G401.6 (cell line): ENCODE measurements around the gene PSENEN.
A peak's percentile ranks its signal among the peaks of the same experiment; 100 is the strongest.
"Not testable (repeated sequence)": the region's sequence is repeated elsewhere in the genome, so short reads cannot be mapped to it uniquely, and the experiment has no call there.

Source experiments
- FAIRE-seq: peaks from 2 replicates; lab custom pipeline; 2012; peaks lifted over from hg19 to GRCh38; lab: Jason Lieb, UNC

The PSENEN gene

GRCh38 chr19:35751839-35752745 is 6.6 kb downstream of the PSENEN start:
- FAIRE-seq = no peak

DNA sequence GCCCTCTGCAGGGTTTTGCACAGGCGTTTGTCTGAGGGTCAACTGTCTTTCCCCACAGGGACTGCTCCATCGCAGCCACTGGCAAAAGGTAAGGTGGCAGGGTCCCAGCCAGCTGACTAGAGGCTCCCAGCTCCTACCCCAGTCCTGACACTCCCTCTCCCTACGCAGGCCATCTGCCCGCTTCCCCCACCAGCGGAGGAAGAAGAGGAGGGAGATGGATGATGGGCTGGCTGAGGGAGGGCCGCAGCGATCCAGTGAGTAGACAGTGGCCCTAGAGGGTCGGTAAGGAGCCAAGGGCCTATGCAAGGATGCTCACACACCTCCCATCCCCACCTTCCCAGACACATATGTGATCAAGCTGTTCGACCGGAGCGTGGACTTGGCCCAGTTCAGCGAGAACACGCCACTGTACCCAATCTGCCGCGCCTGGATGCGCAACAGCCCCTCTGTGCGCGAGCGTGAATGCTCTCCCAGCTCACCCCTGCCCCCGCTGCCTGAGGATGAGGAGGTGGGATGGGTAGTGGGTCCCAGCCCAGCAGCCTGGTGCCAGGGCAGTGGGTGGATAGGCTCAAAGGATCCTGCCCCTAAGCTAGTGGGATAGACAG is 7.4 kb downstream of the PSENEN start:
- FAIRE-seq = no peak

GRCh38 chr19:35753634-35754369 is 8.4 kb downstream of the PSENEN start:
- no peak for FAIRE-seq

GRCh38 chr19:35754370-35755130 is 9.1 kb downstream of the PSENEN start:
- FAIRE-seq = no peak

GRCh38 chr19:35755131-35755549 is 9.7 kb downstream of the PSENEN start:
- no peak for FAIRE-seq

- FAIRE-seq = no peak
Measured at GRCh38 chr19:35755550-35756376, 10.3 kb downstream of the PSENEN start.

GRCh38 chr19:35756377-35757230 is 11.2 kb downstream of the PSENEN start, which contains the start of gene HSPB6:
Gene HSPB6, minus strand, starts transcription at chr19:35757029. Its CDS starts 21 bp downstream, at chr19:35757008.
- FAIRE-seq = no peak

- FAIRE-seq = peak; percentile 15
Measured at GRCh38 chr19:35757231-35757748, 11.8 kb downstream of the PSENEN start.

DNA sequence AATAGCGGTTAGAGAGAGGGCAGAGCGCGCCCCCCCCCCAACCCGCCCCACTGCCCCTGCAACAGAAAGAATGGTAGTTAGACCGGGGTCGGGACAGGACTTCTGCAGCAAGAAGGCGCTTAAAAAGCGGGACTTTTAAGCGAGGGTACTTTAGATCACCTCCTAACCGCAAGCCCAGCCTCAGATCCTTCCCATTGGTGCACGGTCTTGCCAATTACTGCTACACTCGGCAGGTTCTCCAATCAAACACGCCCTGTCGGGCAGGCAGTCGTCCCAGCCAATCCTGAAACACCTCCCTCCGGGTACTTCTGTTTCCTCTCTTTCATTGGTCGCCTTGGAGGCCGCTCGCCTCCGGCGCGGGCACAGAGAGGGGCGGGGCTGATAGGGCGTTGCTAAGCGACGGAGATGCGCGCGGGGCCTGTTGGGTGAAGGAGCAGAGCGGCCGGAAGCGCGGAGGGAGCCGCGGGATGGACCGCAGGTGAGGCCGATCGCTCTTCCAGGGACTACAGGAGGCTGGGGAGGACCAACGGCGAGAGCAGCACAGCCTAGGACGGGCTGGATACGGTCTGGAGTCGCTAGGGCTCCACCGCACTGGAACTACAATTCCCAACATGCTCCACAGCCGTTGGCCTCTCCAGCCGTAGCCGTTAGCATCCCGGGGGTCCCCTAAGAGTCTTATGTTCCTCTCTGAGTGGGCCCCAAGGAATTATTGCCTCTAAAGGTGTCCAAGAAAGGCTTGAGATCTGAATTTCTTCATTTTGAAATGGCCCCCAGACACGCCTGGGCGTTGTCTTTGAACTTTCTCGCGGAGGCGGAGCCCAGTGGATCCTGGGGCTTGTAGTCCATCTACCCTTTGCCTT is 12.5 kb downstream of the PSENEN start, which contains the start of gene PROSER3:
TSS of gene PROSER3 (plus strand) at position 428 of the 860 bp plus-strand sequence. CDS start at position 468, 40 bp downstream.
- FAIRE-seq = peak; percentile 99

- no peak for FAIRE-seq
Measured at GRCh38 chr19:35759697-35760096, 14.2 kb downstream of the PSENEN start.

GRCh38 chr19:35760711-35761349 is 15.4 kb downstream of the PSENEN start:
- no peak for FAIRE-seq

DNA sequence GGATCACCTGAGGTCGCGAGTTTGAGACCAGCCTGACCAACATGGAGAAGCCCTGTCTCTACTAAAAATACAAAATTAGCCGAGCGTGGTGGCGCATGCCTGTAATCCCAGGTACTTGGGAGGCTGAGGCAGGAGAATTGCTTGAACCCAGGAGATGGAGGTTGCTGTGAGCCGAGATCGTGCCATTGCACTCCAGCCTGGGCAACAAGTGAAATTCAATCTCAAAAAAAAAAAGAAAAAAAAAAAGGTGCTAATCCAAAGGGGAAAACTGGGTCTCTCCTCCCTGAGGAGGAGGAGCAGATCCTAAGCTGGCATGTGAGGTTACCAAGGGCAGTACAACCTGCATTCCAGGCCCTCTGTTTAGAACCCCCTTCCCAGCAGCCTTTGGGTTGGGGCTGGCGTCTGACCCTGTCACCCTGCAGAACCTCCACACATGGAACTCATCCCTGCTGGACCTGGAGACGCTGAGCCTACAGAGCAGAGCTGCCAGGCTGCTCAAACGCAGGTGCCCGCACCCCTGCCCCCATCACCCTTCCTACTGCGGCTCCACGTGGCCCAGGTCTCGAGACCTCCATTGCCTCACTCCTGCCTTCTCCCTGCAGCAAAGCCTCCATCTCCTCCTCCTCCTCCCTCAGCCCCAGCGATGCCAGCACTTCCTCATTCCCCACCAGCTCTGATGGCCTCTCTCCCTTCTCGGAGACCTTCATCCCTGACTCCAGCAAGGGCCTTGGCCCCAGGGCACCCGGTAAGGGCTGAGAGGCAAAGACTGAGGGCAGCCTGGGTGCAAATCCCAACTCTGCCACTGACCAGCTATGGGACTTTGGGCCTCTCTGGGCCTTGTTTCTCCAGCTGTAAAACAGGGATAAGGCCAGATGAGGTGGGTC is 19.2 kb downstream of the PSENEN start:
- FAIRE-seq = no peak

DNA sequence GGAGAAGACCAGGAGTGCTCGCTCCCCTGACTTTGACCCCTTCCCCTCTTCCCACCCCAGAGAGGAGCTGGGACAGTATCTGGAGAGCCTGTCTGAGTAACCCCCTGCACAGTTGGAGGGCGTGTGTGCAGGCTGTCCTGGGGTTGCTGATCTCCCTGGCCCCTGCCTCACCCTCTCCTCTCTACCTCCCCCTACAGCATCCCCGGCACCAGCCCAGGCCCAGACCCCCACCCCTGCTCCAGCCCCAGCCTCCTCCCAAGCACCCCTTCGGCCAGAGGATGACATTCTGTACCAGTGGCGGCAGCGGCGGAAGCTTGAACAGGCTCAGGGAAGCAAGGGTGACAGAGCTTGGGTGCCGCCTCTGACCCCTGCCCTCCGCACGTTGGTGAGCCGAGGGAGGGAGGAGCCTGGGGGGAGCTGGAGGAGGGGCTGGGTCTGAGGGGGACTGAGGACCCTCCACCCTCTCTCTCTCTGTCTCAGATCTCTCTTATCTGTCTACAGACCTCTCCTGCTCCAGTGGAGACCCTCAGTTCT is 21.2 kb downstream of the PSENEN start:
- no peak for FAIRE-seq

GRCh38 chr19:35767288-35768081 is 22.0 kb downstream of the PSENEN start:
- FAIRE-seq = no peak

DNA sequence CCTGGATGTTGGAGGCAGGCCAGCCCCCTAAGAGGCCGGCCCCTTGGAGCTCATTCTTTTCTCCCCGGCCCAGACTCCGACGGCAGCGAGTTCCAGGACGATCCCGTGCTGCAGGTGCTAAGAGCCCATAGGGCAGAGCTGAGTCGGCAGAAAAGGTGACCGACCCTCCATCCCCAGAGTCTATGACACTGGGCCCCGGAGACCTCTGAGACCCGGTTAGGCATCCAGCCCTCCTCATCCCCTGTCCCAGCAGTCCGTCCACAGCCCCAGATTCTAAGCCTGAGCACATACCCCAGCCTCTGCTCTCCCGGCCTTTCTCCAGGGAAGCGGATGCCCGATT is 22.6 kb downstream of the PSENEN start:
- no peak for FAIRE-seq

GRCh38 chr19:35772362-35772761 is 26.9 kb downstream of the PSENEN start:
- FAIRE-seq = not testable (repeated sequence)
